Osteoblast (primary cell): ENCODE measurements around the gene APBA2. TPM values are rescaled to one million over a fixed set of nuclear protein-coding genes. Genes with fewer than 3 reads are reported as not detected.

Experiments
- DNase-seq: peaks from one replicate; pipeline ENCODE4 v3.0.0; 2011; ENCODE audit warnings: low spot score, mixed read lengths; ENCODE audit not compliant: insufficient read length; ENCODE audit errors: missing footprints
- H2AFZ ChIP-seq: 2 replicates; pipeline ENCODE4 v1.6.0; 2011; ENCODE audit warnings: mild to moderate bottlenecking, low read length
- H3K27ac ChIP-seq: 2 replicates; pipeline ENCODE4 v1.5.1; 2011; ENCODE audit warnings: mild to moderate bottlenecking, low read depth, low read length, moderate library complexity
- H3K27me3 ChIP-seq: 2 replicates; pipeline ENCODE4 v1.6.0; 2012; ENCODE audit warnings: mild to moderate bottlenecking, control low read depth, inconsistent platforms, low read length, moderate library complexity; ENCODE audit not compliant: insufficient read depth
- H3K36me3 ChIP-seq: 2 replicates; pipeline ENCODE4 v1.5.1; 2011; ENCODE audit warnings: mild to moderate bottlenecking, low read length, control low read depth, moderate library complexity; ENCODE audit not compliant: insufficient read depth
- H3K4me1 ChIP-seq: 2 replicates; pipeline ENCODE4 v1.5.1; 2011; ENCODE audit warnings: mild to moderate bottlenecking, low read length, control low read depth, moderate library complexity; ENCODE audit not compliant: insufficient read depth
- H3K4me2 ChIP-seq: 2 replicates; pipeline ENCODE4 v1.6.0; 2011; ENCODE audit warnings: mild to moderate bottlenecking, low read length; ENCODE audit not compliant: insufficient read depth
- H3K4me3 ChIP-seq: fragments of 200-600 bp; sonication (generic); 3 replicates; pipeline ENCODE4 v1.5.1; 2012; ENCODE audit warnings: mild to moderate bottlenecking, low read length, inconsistent platforms; ENCODE audit not compliant: insufficient read depth
- H3K79me2 ChIP-seq: 2 replicates; pipeline ENCODE4 v1.6.0; 2012; ENCODE audit warnings: mild to moderate bottlenecking, low read length, control low read depth, inconsistent platforms; ENCODE audit not compliant: insufficient read depth
- H3K9me3 ChIP-seq: 2 replicates; pipeline ENCODE4 v1.5.1; 2011; ENCODE audit warnings: low read depth, low read length, control low read depth
- H4K20me1 ChIP-seq: 2 replicates; pipeline ENCODE4 v1.6.0; 2012; ENCODE audit warnings: mild to moderate bottlenecking, low read length, control low read depth; ENCODE audit not compliant: insufficient read depth
- total RNA-seq: library from RNA; depleted of rRNA; stranded (reverse); fragments of >200 nt; gene quantifications from 2 replicates; pipeline ENCODE4 v1.2.3, GENCODE V29; 2012
- TF ChIP-seq, protein P1 (sequence below): IDR thresholded peaks from 2 replicates; pipeline ENCODE4 v1.5.1; 2011; ENCODE audit warnings: mild to moderate bottlenecking, low read depth, low read length, moderate library complexity; ENCODE audit errors: extremely low read depth

APBA2 gene
- total RNA-seq, 1 donor = 6.2 TPM

DNA sequence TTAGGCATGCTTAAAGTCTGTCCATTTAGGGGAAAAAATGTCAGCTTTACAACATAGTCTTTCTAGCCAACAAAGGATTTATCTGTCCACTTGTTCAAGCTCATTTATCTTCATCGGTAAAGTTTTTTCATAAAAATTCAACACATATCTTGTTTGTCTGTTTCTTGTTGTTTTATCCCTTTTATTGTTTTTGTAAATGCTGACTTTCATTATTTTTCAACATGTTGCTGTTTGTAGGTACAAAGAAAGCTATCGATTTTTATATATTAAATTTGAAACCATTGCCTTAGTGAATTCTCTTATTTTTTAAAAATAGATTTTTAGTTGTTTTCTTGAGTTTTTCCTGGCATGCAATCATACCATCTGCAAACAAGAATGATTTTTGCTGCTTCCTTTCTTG lies 198.1 kb downstream of the APBA2 start:
- no peaks in the 10 kb centered on the region for H3K79me2 ChIP-seq
- no peak overlapping the region for H3K4me3 ChIP-seq
- H3K27me3 ChIP-seq = no peaks in the 10 kb centered on the region

DNA sequence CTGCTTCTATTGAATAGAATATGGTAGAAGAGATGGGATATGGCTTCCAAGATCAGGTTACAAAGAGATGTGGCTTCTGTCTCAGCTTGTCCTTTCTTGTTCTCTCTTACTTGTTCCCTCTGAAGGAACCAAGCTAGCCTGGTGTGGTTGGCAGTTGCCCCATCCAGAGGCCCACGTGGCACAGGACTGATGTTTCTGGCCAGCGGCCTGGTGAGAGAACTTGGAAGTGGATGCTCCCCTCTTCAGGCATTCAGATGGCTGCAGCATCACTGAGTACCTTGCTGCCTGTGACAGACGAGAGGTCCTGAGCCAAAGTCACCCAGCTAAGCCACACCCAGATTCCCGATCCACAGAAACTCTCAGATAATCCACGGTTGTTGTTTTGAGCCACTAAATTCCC lies 200.2 kb downstream of the APBA2 start:
- no peak for DNase-seq
- H3K27me3 ChIP-seq = no peaks in the 10 kb centered on the region
- no peaks in the 10 kb centered on the region for H3K9me3 ChIP-seq
- H3K36me3 ChIP-seq = no peaks in the 10 kb centered on the region
- no peak overlapping the region for H3K4me3 ChIP-seq
- TF ChIP-seq, protein P1, sequence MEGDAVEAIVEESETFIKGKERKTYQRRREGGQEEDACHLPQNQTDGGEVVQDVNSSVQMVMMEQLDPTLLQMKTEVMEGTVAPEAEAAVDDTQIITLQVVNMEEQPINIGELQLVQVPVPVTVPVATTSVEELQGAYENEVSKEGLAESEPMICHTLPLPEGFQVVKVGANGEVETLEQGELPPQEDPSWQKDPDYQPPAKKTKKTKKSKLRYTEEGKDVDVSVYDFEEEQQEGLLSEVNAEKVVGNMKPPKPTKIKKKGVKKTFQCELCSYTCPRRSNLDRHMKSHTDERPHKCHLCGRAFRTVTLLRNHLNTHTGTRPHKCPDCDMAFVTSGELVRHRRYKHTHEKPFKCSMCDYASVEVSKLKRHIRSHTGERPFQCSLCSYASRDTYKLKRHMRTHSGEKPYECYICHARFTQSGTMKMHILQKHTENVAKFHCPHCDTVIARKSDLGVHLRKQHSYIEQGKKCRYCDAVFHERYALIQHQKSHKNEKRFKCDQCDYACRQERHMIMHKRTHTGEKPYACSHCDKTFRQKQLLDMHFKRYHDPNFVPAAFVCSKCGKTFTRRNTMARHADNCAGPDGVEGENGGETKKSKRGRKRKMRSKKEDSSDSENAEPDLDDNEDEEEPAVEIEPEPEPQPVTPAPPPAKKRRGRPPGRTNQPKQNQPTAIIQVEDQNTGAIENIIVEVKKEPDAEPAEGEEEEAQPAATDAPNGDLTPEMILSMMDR = no peak
- no peaks in the 10 kb centered on the region for H4K20me1 ChIP-seq
- no peak overlapping the region for H3K27ac ChIP-seq
- H3K4me2 ChIP-seq = no peak overlapping the region
- H3K79me2 ChIP-seq = no peaks in the 10 kb centered on the region
- no peak overlapping the region for H2AFZ ChIP-seq
- no peaks in the 10 kb centered on the region for H3K4me1 ChIP-seq

More for the DNA sequence above, 198.1 kb downstream of the APBA2 start:
- Histone ChIP-seq H3K27ac (no peak overlapping the region), H3K4me2 (no peak overlapping the region), H2AFZ (no peak overlapping the region), H4K20me1 (no peaks in the 10 kb centered on the region), H3K9me3 (no peaks in the 10 kb centered on the region), H3K36me3 (no peaks in the 10 kb centered on the region), H3K4me1 (no peaks in the 10 kb centered on the region)
- DNase-seq = no peak
- TF ChIP-seq, protein P1 = no peak

DNA sequence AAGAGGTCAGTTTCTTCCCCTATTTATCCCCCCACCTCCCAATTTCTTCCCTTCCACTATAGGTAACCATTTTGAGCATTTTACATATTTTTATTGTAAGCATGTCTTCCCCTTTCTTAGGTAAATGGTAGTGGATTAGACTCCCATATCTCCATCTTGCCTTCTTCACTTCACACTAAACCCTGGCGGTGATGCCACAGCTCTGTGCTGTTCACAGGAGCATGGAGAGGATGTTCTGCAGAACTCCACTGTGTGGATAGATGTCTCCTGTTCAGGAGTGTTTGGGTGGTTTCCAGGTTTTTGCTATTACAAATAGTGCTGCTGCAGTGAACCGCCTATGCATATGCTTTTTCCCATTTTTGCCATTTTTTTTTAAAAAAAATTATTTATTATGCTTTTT lies 201.1 kb downstream of the APBA2 start:
- H3K27me3 ChIP-seq = no peaks in the 10 kb centered on the region
- H3K4me1 ChIP-seq = no peaks in the 10 kb centered on the region
- H3K4me2 ChIP-seq = no peak overlapping the region
- no peaks in the 10 kb centered on the region for H4K20me1 ChIP-seq
- no peak overlapping the region for H2AFZ ChIP-seq
- TF ChIP-seq, protein P1 = no peak
- no peaks in the 10 kb centered on the region for H3K36me3 ChIP-seq
- H3K27ac ChIP-seq = no peak overlapping the region
- H3K4me3 ChIP-seq = no peak overlapping the region
- H3K79me2 ChIP-seq = no peaks in the 10 kb centered on the region
- no peaks in the 10 kb centered on the region for H3K9me3 ChIP-seq
- no peak for DNase-seq

DNA sequence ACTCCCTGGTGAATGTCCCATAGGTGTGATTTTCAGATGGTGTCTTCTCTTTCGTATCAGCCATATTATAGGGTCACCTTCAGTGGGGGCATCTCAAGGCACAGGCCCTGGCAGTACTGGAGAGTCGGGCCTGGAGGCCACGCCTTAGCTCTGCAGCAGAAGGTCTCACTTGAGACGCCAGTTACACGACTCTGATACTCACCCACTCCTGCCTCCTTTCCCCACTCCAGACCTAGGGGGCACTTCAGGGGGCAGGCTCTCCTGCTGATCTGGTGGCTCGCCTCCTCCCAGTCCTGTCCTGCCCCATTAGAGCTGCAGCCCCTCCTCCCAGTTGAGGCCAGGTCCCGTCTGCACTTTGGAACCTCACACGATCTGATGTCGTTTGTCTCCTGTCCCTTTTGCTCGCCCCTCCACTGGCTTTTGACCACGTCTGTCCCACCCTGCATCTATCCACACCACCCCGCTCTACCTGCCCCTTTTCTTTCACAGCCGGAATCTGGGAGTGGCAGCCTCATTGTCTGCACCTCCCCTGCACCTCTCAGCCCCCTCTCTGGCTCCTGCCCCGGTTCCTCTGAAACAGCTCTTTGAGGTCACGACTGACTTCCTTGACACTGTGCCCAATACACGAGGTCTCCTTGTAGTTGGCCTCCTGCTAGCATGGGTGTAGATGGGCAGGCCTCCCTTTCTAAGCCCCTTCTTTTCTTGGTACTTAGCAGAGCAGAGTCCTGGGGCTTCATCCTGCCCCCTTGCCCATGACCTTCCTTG lies 201.9 kb downstream of the APBA2 start:
- H3K27ac ChIP-seq = no peak overlapping the region
- no peaks in the 10 kb centered on the region for H3K9me3 ChIP-seq
- no peaks in the 10 kb centered on the region for H3K27me3 ChIP-seq
- no peak overlapping the region for H2AFZ ChIP-seq
- H3K4me3 ChIP-seq = no peak overlapping the region
- H3K36me3 ChIP-seq = no peaks in the 10 kb centered on the region
- no peak for DNase-seq
- no peaks in the 10 kb centered on the region for H4K20me1 ChIP-seq
- no peaks in the 10 kb centered on the region for H3K79me2 ChIP-seq
- TF ChIP-seq, protein P1 = no peak
- no peak overlapping the region for H3K4me2 ChIP-seq
- no peaks in the 10 kb centered on the region for H3K4me1 ChIP-seq
